ENCODE measurements around the gene FOXO1. TPM values are rescaled to one million over a fixed set of nuclear protein-coding genes. Genes with fewer than 3 reads are reported as not detected.

FOXO1 gene
- total and polyA plus RNA-seq, 2 experiments from 2014 or later, result 32.4 to 68.0 TPM

- Mint-ChIP-seq H3K36me3 (ENCODE audit: low read depth) (peaks cover 33% of the 10 kb centered on the region), H3K27me3 (ENCODE audit: insufficient read depth, low read depth, poor library complexity) (peaks cover 23% of the 10 kb centered on the region), H3K9me3 (peaks cover 2% of the 10 kb centered on the region; the same call in 1 of the 3 replicates), H3K27ac (no peak overlapping the region), H3K4me1 (peaks cover 82% of the 10 kb centered on the region), H3K4me3 (no peak overlapping the region)
- ATAC-seq (no peak), DNase-seq (ENCODE audit: low spot score) (no peak)
- no peak overlapping the region for H2AFZ ChIP-seq
- peaks cover 99% of the 10 kb centered on the region for H3K79me2 ChIP-seq (replicated peaks; ENCODE audit: insufficient read depth)
- H3K4me3 ChIP-seq, result no peak overlapping the region
- H3K9me2 ChIP-seq (ENCODE audit: insufficient read depth), result no peaks in the 10 kb centered on the region
- H3K36me3 ChIP-seq (ENCODE audit: insufficient read depth), result no peaks in the 10 kb centered on the region
- H3F3A ChIP-seq (replicated peaks; ENCODE audit: low read depth), result peaks cover 6% of the 10 kb centered on the region; the same call in 1 of the 2 replicates
- peaks cover 15% of the 10 kb centered on the region for H4K20me1 ChIP-seq (replicated peaks; ENCODE audit: insufficient read depth)
- H3K4me1 ChIP-seq (ENCODE audit: insufficient read depth), result peaks cover 65% of the 10 kb centered on the region
- H3K27me3 ChIP-seq (ENCODE audit: insufficient read depth), result no peaks in the 10 kb centered on the region
- no peak overlapping the region for H3K4me2 ChIP-seq
- H3K27ac ChIP-seq (ENCODE audit: low read depth), result no peak overlapping the region
- no peak for TF ChIP-seq POLR2AphosphoS5 (IDR thresholded peaks at IDR 0.05; ENCODE audit: low read depth)
- no peak for TF ChIP-seq ZNF114 (CRISPR knock-in tag; IDR thresholded peaks at IDR 0.05)
- no peak for TF ChIP-seq ZNF331 (CRISPR knock-in tag; IDR thresholded peaks at IDR 0.05; ENCODE audit: low read depth)
- TF ChIP-seq JUNB (IDR thresholded peaks at IDR 0.05; ENCODE audit: unreplicated experiment), result no peak
- TF ChIP-seq EZH2 (IDR thresholded peaks at IDR 0.05; ENCODE audit: low read depth, unreplicated experiment), result no peak
- TF ChIP-seq, protein P1, sequence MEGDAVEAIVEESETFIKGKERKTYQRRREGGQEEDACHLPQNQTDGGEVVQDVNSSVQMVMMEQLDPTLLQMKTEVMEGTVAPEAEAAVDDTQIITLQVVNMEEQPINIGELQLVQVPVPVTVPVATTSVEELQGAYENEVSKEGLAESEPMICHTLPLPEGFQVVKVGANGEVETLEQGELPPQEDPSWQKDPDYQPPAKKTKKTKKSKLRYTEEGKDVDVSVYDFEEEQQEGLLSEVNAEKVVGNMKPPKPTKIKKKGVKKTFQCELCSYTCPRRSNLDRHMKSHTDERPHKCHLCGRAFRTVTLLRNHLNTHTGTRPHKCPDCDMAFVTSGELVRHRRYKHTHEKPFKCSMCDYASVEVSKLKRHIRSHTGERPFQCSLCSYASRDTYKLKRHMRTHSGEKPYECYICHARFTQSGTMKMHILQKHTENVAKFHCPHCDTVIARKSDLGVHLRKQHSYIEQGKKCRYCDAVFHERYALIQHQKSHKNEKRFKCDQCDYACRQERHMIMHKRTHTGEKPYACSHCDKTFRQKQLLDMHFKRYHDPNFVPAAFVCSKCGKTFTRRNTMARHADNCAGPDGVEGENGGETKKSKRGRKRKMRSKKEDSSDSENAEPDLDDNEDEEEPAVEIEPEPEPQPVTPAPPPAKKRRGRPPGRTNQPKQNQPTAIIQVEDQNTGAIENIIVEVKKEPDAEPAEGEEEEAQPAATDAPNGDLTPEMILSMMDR (conservative IDR thresholded peaks at IDR 0.05; ENCODE audit: low read depth in 2 of 2), result no peak
- TF ChIP-seq, protein P2, sequence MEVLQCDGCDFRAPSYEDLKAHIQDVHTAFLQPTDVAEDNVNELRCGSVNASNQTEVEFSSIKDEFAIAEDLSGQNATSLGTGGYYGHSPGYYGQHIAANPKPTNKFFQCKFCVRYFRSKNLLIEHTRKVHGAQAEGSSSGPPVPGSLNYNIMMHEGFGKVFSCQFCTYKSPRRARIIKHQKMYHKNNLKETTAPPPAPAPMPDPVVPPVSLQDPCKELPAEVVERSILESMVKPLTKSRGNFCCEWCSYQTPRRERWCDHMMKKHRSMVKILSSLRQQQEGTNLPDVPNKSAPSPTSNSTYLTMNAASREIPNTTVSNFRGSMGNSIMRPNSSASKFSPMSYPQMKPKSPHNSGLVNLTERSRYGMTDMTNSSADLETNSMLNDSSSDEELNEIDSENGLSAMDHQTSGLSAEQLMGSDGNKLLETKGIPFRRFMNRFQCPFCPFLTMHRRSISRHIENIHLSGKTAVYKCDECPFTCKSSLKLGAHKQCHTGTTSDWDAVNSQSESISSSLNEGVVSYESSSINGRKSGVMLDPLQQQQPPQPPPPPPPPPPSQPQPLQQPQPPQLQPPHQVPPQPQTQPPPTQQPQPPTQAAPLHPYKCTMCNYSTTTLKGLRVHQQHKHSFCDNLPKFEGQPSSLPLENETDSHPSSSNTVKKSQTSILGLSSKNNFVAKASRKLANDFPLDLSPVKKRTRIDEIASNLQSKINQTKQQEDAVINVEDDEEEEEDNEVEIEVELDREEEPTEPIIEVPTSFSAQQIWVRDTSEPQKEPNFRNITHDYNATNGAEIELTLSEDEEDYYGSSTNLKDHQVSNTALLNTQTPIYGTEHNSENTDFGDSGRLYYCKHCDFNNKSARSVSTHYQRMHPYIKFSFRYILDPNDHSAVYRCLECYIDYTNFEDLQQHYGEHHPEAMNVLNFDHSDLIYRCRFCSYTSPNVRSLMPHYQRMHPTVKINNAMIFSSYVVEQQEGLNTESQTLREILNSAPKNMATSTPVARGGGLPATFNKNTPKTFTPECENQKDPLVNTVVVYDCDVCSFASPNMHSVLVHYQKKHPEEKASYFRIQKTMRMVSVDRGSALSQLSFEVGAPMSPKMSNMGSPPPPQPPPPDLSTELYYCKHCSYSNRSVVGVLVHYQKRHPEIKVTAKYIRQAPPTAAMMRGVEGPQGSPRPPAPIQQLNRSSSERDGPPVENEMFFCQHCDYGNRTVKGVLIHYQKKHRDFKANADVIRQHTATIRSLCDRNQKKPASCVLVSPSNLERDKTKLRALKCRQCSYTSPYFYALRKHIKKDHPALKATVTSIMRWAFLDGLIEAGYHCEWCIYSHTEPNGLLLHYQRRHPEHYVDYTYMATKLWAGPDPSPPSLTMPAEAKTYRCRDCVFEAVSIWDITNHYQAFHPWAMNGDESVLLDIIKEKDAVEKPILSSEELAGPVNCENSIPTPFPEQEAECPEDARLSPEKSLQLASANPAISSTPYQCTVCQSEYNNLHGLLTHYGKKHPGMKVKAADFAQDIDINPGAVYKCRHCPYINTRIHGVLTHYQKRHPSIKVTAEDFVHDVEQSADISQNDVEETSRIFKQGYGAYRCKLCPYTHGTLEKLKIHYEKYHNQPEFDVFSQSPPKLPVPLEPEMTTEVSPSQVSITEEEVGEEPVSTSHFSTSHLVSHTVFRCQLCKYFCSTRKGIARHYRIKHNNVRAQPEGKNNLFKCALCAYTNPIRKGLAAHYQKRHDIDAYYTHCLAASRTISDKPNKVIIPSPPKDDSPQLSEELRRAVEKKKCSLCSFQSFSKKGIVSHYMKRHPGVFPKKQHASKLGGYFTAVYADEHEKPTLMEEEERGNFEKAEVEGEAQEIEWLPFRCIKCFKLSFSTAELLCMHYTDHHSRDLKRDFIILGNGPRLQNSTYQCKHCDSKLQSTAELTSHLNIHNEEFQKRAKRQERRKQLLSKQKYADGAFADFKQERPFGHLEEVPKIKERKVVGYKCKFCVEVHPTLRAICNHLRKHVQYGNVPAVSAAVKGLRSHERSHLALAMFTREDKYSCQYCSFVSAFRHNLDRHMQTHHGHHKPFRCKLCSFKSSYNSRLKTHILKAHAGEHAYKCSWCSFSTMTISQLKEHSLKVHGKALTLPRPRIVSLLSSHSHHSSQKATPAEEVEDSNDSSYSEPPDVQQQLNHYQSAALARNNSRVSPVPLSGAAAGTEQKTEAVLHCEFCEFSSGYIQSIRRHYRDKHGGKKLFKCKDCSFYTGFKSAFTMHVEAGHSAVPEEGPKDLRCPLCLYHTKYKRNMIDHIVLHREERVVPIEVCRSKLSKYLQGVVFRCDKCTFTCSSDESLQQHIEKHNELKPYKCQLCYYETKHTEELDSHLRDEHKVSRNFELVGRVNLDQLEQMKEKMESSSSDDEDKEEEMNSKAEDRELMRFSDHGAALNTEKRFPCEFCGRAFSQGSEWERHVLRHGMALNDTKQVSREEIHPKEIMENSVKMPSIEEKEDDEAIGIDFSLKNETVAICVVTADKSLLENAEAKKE (CRISPR knock-in tag; IDR thresholded peaks at IDR 0.05), result no peak
- no peak for TF ChIP-seq EZH2phosphoT487 (IDR thresholded peaks at IDR 0.05; ENCODE audit: unreplicated experiment)
These were observed 10.1 kb downstream of the FOXO1 start for GRCh38 chr13:40656358-40656757.
